ENCODE results near the gene INO80D.
"Not testable (repeated sequence)": the region's sequence is repeated elsewhere in the genome, so short reads cannot be mapped to it uniquely, and the experiment has no call there.

Gene INO80D

GRCh38 chr2:206085742-206086445, at the start of gene INO80D:
Gene INO80D, minus strand, starts transcription at chr2:206086174. Its CDS starts 23,158 bp downstream, at chr2:206063016.
- peak; percentile 68 for DNase-seq

GRCh38 chr2:206127656-206128055, 41.7 kb upstream of the INO80D start:
- DNase-seq = no peak

GRCh38 chr2:206125901-206126300, 39.9 kb upstream of the INO80D start:
- DNase-seq = no peak

GRCh38 chr2:206122569-206122968, 36.6 kb upstream of the INO80D start:
- DNase-seq = not testable (repeated sequence)

- DNase-seq = no peak
Observed at GRCh38 chr2:206116278-206116677, 30.3 kb upstream of the INO80D start.

- DNase-seq = no peak
Observed at GRCh38 chr2:206115026-206115578, 29.1 kb upstream of the INO80D start.

GRCh38 chr2:206112846-206113547, 27.0 kb upstream of the INO80D start:
- DNase-seq = no peak

GRCh38 chr2:206112108-206112507, 26.1 kb upstream of the INO80D start:
- no peak for DNase-seq

GRCh38 chr2:206108713-206109112, 22.7 kb upstream of the INO80D start:
- no peak for DNase-seq

- no peak for DNase-seq
Observed at GRCh38 chr2:206105541-206105940, 19.6 kb upstream of the INO80D start.

- no peak for DNase-seq
Observed at GRCh38 chr2:206105038-206105437, 19.1 kb upstream of the INO80D start.

GRCh38 chr2:206098872-206099271, 12.9 kb upstream of the INO80D start:
- DNase-seq = not testable (repeated sequence)

- no peak for DNase-seq
Observed at GRCh38 chr2:206098471-206098870, 12.5 kb upstream of the INO80D start.

- DNase-seq = no peak
Observed at GRCh38 chr2:206096876-206097275, 10.9 kb upstream of the INO80D start.

GRCh38 chr2:206095536-206096332, 9.8 kb upstream of the INO80D start:
- DNase-seq = no peak

GRCh38 chr2:206092297-206092696, 6.3 kb upstream of the INO80D start:
- DNase-seq = no peak

- DNase-seq = no peak
Observed at GRCh38 chr2:206088248-206088647, 2.3 kb upstream of the INO80D start.

GRCh38 chr2:206086716-206087350, 859 bp upstream of the INO80D start:
- no peak for DNase-seq

GRCh38 chr2:206084870-206085741, 868 bp downstream of the INO80D start:
- DNase-seq = no peak

- DNase-seq = peak; percentile 31
Observed at GRCh38 chr2:206084439-206084869, 1.5 kb downstream of the INO80D start.

- peak; percentile 28 for DNase-seq
Observed at GRCh38 chr2:206083602-206084438, 2.2 kb downstream of the INO80D start.
